AG04450 (cell line): ENCODE results near the gene ANGPTL4. TPM values are rescaled to one million over a fixed set of nuclear protein-coding genes. Genes with fewer than 3 reads are reported as not detected.
"Not testable (repeated sequence)": the region's sequence is repeated elsewhere in the genome, so short reads cannot be mapped to it uniquely, and the experiment has no call there.

ENCODE experiments used
- CTCF ChIA-PET: fragments of 300-600, 350-600 bp; formaldehyde crosslinking; extraction: SDS; loops from one replicate; lab custom pipeline; 2022; ENCODE audit warnings: antibody characterized with exemption, inconsistent platforms; lab: Charles Lee
- POLR2A ChIA-PET: fragments of 350-600 bp; formaldehyde crosslinking; extraction: SDS; loops from one replicate; lab custom pipeline; 2021; ENCODE audit warnings: antibody characterized with exemption, inconsistent platforms; lab: Yijun Ruan, JAX
- DNase-seq: peaks from one replicate; pipeline ENCODE4 v3.0.0-alpha.2; 2011; ENCODE audit warnings: low read depth, low spot score
- H3K27ac ChIP-seq: one replicate; pipeline ENCODE4 v1.5.1; 2012; ENCODE audit warnings: low read depth, low read length, control low read depth
- H3K27me3 ChIP-seq: one replicate; pipeline ENCODE4 v1.6.0; 2012; ENCODE audit warnings: low read length; ENCODE audit not compliant: control insufficient read depth, insufficient read depth
- H3K4me3 ChIP-seq: 2 replicates; pipeline ENCODE4 v1.5.1; 2011; ENCODE audit warnings: mild to moderate bottlenecking, low read depth, low read length, control low read depth
- H3K9me3 ChIP-seq: 2 replicates; pipeline ENCODE4 v1.5.1; 2012; ENCODE audit warnings: low read length; ENCODE audit not compliant: control insufficient read depth, insufficient read depth
- CTCF ChIP-seq: IDR thresholded peaks from 2 replicates; pipeline ENCODE4 v1.5.1; 2011; ENCODE audit warnings: low read depth, low read length, control low read depth, inconsistent platforms
- polyA plus RNA-seq: library from polyadenylated mRNA; depleted of rRNA; stranded (reverse); fragments of >200 nt; gene quantifications from 2 replicates; pipeline ENCODE4 v1.2.3, GENCODE V29; 2011

The ANGPTL4 gene
- polyA plus RNA-seq, 1 experiment: 1.3 TPM

- TF ChIP-seq CTCF: no peak
- ChIA-PET POLR2A (interaction anchor here (0.6 to 1.2 kb wide), 2 partner anchors 12 to 73 kb away, joined by 3 read pairs; partner anchors contain the start of gene RAB11B), CTCF (interaction anchor here (0.6 kb wide), 1 partner anchor 17 kb away, joined by 3 read pairs; no protein-coding TSS in a partner anchor)
- no peak overlapping the region for H3K4me3 ChIP-seq
- H3K9me3 ChIP-seq: no peaks in the 10 kb centered on the region; the same call in 1 of the 2 replicates
- no peak for DNase-seq
- no peaks in the 10 kb centered on the region for H3K27me3 ChIP-seq
- no peak overlapping the region for H3K27ac ChIP-seq
Measured at GRCh38 chr19:8377598-8377997, 13.6 kb downstream of the ANGPTL4 start.

GRCh38 chr19:8379156-8379891, 15.4 kb downstream of the ANGPTL4 start:
- DNase-seq, H3K4me3 ChIP-seq, H3K27me3 ChIP-seq, H3K27ac ChIP-seq, POLR2A ChIA-PET, H3K9me3 ChIP-seq: not testable (repeated sequence)
- CTCF ChIA-PET: interaction anchor here (0.6 to 2.6 kb wide), 2 partner anchors 26 to 111 kb away, joined by 3 to 10 read pairs; no protein-coding TSS in a partner anchor

- H3K9me3 ChIP-seq, H3K4me3 ChIP-seq, DNase-seq, POLR2A ChIA-PET, CTCF ChIA-PET, H3K27me3 ChIP-seq, H3K27ac ChIP-seq: not testable (repeated sequence)
Measured at GRCh38 chr19:8384569-8384968, 20.6 kb downstream of the ANGPTL4 start.

- POLR2A ChIA-PET, CTCF ChIA-PET, H3K27ac ChIP-seq, H3K9me3 ChIP-seq, DNase-seq, H3K27me3 ChIP-seq, H3K4me3 ChIP-seq: not testable (repeated sequence)
Measured at GRCh38 chr19:8385103-8385502, 21.1 kb downstream of the ANGPTL4 start.

GRCh38 chr19:8385566-8385965, 21.6 kb downstream of the ANGPTL4 start:
- DNase-seq, H3K27ac ChIP-seq, POLR2A ChIA-PET, CTCF ChIA-PET, H3K27me3 ChIP-seq, H3K9me3 ChIP-seq, H3K4me3 ChIP-seq: not testable (repeated sequence)

GRCh38 chr19:8386419-8386818, 22.5 kb downstream of the ANGPTL4 start:
- H3K27ac ChIP-seq, DNase-seq, H3K9me3 ChIP-seq, CTCF ChIA-PET, H3K4me3 ChIP-seq, POLR2A ChIA-PET, H3K27me3 ChIP-seq: not testable (repeated sequence)

- POLR2A ChIA-PET: no interaction called here
- CTCF ChIA-PET: no interaction called here
- Histone ChIP-seq H3K27me3 (no peaks in the 10 kb centered on the region), H3K27ac (no peak overlapping the region), H3K9me3 (no peaks in the 10 kb centered on the region; the same call in 1 of the 2 replicates), H3K4me3 (no peak overlapping the region)
- no peak for TF ChIP-seq CTCF
- DNase-seq: no peak
Measured at GRCh38 chr19:8386990-8387389, 23.0 kb downstream of the ANGPTL4 start.
